WERI-Rb-1 (cell line): ENCODE data around the gene CHRM5.

Source experiments
- DNase-seq: peaks from one replicate; pipeline ENCODE4 v3.0.0-alpha.2; 2020
- H3K27ac ChIP-seq: fragments of 250-450 bp; sonication (Bioruptor Pico); 2 replicates; pipeline ENCODE4 v1.5.1; 2020; ENCODE audit warnings: mild to moderate bottlenecking, moderate library complexity
- H3K27me3 ChIP-seq: fragments of 250-450 bp; sonication (Bioruptor Pico); 2 replicates; pipeline ENCODE4 v1.5.1; 2021; ENCODE audit warnings: mild to moderate bottlenecking, low read depth, moderate library complexity; ENCODE audit not compliant: insufficient read depth, severe bottlenecking
- H3K36me3 ChIP-seq: fragments of 250-450 bp; sonication (Bioruptor Pico); 2 replicates; pipeline ENCODE4 v1.5.1; 2020; ENCODE audit warnings: mild to moderate bottlenecking, moderate library complexity
- H3K4me3 ChIP-seq: 2 replicates; pipeline ENCODE4 v1.5.1; 2011; ENCODE audit warnings: low read depth, mild to moderate bottlenecking, control low read depth, low read length
- H3K9me3 ChIP-seq: fragments of 250-450 bp; sonication (Bioruptor Pico); 2 replicates; pipeline ENCODE4 v1.5.1; 2021; ENCODE audit warnings: mild to moderate bottlenecking, moderate library complexity; ENCODE audit not compliant: severe bottlenecking
- CTCF ChIP-seq: IDR thresholded peaks from 2 replicates; pipeline ENCODE4 v1.5.1; 2011; ENCODE audit warnings: low read depth, mild to moderate bottlenecking, control low read depth, inconsistent platforms, low read length

CHRM5 gene

GRCh38 chr15:34019369-34019990, 51.2 kb downstream of the CHRM5 start:
- Histone ChIP-seq H3K27me3 (no peaks in the 10 kb centered on the region), H3K36me3 (no peaks in the 10 kb centered on the region), H3K27ac (no peak overlapping the region), H3K9me3 (no peaks in the 10 kb centered on the region), H3K4me3 (no peak overlapping the region)
- no peak for DNase-seq
- no peak for TF ChIP-seq CTCF

- no peak for TF ChIP-seq CTCF
- no peak for DNase-seq
- no peak overlapping the region for H3K27ac ChIP-seq
- no peaks in the 10 kb centered on the region for H3K27me3 ChIP-seq
- no peaks in the 10 kb centered on the region for H3K36me3 ChIP-seq
- no peaks in the 10 kb centered on the region for H3K9me3 ChIP-seq
- no peak overlapping the region for H3K4me3 ChIP-seq
These were observed 55.6 kb downstream of the CHRM5 start for GRCh38 chr15:34023907-34024306.

GRCh38 chr15:34025252-34025651, 57.0 kb downstream of the CHRM5 start:
- H3K27ac ChIP-seq = no peak overlapping the region
- DNase-seq = no peak

GRCh38 chr15:34027606-34028005, 59.3 kb downstream of the CHRM5 start:
- no peaks in the 10 kb centered on the region for H3K9me3 ChIP-seq
- H3K36me3 ChIP-seq = no peaks in the 10 kb centered on the region
- H3K27ac ChIP-seq = no peak overlapping the region
- no peaks in the 10 kb centered on the region for H3K27me3 ChIP-seq
- H3K4me3 ChIP-seq = no peak overlapping the region
- DNase-seq = no peak
- no peak for TF ChIP-seq CTCF

More at GRCh38 chr15:34025252-34025651, 57.0 kb downstream of the CHRM5 start:
- no peaks in the 10 kb centered on the region for H3K27me3 ChIP-seq
- H3K36me3 ChIP-seq = no peaks in the 10 kb centered on the region
- no peak for TF ChIP-seq CTCF
- no peaks in the 10 kb centered on the region for H3K9me3 ChIP-seq
- H3K4me3 ChIP-seq = no peak overlapping the region

GRCh38 chr15:34031987-34032760, 63.9 kb downstream of the CHRM5 start:
- TF ChIP-seq CTCF = no peak
- H3K36me3 ChIP-seq = no peaks in the 10 kb centered on the region
- no peak overlapping the region for H3K4me3 ChIP-seq
- no peaks in the 10 kb centered on the region for H3K27me3 ChIP-seq
- no peak for DNase-seq
- H3K9me3 ChIP-seq = no peaks in the 10 kb centered on the region
- H3K27ac ChIP-seq = no peak overlapping the region
